HCT116 (cell line): ENCODE data around the gene LCK. TPM values are rescaled to one million over a fixed set of nuclear protein-coding genes. Genes with fewer than 3 reads are reported as not detected.

ENCODE experiments used
- ATAC-seq: fragments of 200-7000 bp; cut with Tn5 transposase; 2 replicates; pipeline ENCODE4 v1.9.1; 2020; ENCODE audit warnings: mild to moderate bottlenecking, moderate library complexity
- BruUV-seq: library from RNA; stranded (reverse); fragments of 400-500 nt; replicated peaks from 2 replicates; lab custom pipeline; 2021; lab: Mats Ljungman, UMichigan
- CTCF ChIA-PET: fragments of 300-600 bp; sonication (Branson Sonifier 250); formaldehyde crosslinking; loops from one replicate; lab custom pipeline; 2021; ENCODE audit warnings: antibody characterized with exemption; lab: Charles Lee
- POLR2A ChIA-PET: fragments of 300-600, 350-600 bp; sonication (Branson Sonifier 250); formaldehyde crosslinking; loops from one replicate; lab custom pipeline; 2021; ENCODE audit warnings: antibody characterized with exemption; lab: Charles Lee
- RAD21 ChIA-PET, 2 experiments: fragments of 300-600 bp; sonication (Branson Sonifier 250); formaldehyde crosslinking; loops; one replicate each; lab custom pipeline; 2023; ENCODE audit warnings: low total read pairs in 2 of 2; ENCODE audit not compliant: uncharacterized antibody in 2 of 2, unreplicated experiment in 2 of 2, low non-redundant PET in 1 of 2; lab: Charles Lee
- DNase-seq: peaks from one replicate; pipeline ENCODE4 v3.0.0-alpha.2; 2010; ENCODE audit warnings: low read depth, low spot score
- H2AFZ ChIP-seq: fragments of 200-600 bp; shearing (Covaris generic), sonication (generic); 2 replicates; pipeline ENCODE4 v1.6.1; 2017; ENCODE audit warnings: low read depth, mixed run types, mixed read lengths, antibody characterized with exemption, low read length; ENCODE audit not compliant: poor library complexity, severe bottlenecking
- H3K27ac ChIP-seq: 2 replicates; pipeline ENCODE4 v1.5.1; 2012; ENCODE audit warnings: low read depth, low read length
- H3K27me3 ChIP-seq: fragments of 200-600 bp; sonication (generic); 2 replicates; pipeline ENCODE4 v1.6.1; 2016; ENCODE audit warnings: mixed run types, low read length, mixed read lengths; ENCODE audit not compliant: insufficient read depth
- H3K36me3 ChIP-seq, 2 experiments: fragments of 200-500 bp in 1 of 2; fragments of 200-600 bp in 1 of 2; sonication (Bioruptor generic) in 1 of 2; sonication (generic) in 1 of 2; 2 replicates each; pipeline versions ENCODE4 v1.5.1 to v1.6.1; 2014 to 2016; ENCODE audit warnings: low read length in 2 of 2, inconsistent platforms in 1 of 2, mixed read lengths in 1 of 2, mixed run types in 1 of 2; ENCODE audit not compliant: insufficient read depth in 2 of 2, control insufficient read depth in 1 of 2
- H3K4me1 ChIP-seq, 2 experiments: fragments of 200-600 bp in 1 of 2; sonication (generic) in 1 of 2; 2 replicates each; pipeline versions ENCODE4 v1.5.1 to v1.6.1; 2012 to 2017; ENCODE audit warnings: low read length in 2 of 2, inconsistent platforms in 1 of 2, mild to moderate bottlenecking in 1 of 2, mixed read lengths in 1 of 2, mixed run types in 1 of 2, moderate library complexity in 1 of 2; ENCODE audit not compliant: insufficient read depth in 2 of 2, control insufficient read depth in 1 of 2
- H3K4me2 ChIP-seq: fragments of 200-600 bp; sonication (generic); 2 replicates; pipeline ENCODE4 v1.6.1; 2017; ENCODE audit warnings: mixed run types, low read length, mixed read lengths
- H3K4me3 ChIP-seq, 2 experiments: fragments of 200-600 bp in 1 of 2; sonication (generic) in 1 of 2; replicated peaks in 1 of 2; 2 replicates each; pipeline ENCODE4 v1.5.1; 2011 to 2016; ENCODE audit warnings: low read length in 2 of 2, control low read depth in 1 of 2, low read depth in 1 of 2, mild to moderate bottlenecking in 1 of 2, mixed read lengths in 1 of 2, mixed run types in 1 of 2
- H3K79me2 ChIP-seq: fragments of 200-600 bp; sonication (generic); 2 replicates; pipeline ENCODE4 v1.6.1; 2017; ENCODE audit warnings: mild to moderate bottlenecking, mixed run types, low read length, moderate library complexity, mixed read lengths; ENCODE audit not compliant: insufficient read depth
- H3K9ac ChIP-seq: fragments of 200-600 bp; sonication (generic); 2 replicates; pipeline ENCODE4 v1.6.1; 2016; ENCODE audit warnings: low read length, mixed read lengths
- H3K9me2 ChIP-seq: fragments of 200-600 bp; sonication (generic), shearing (Covaris generic); 2 replicates; pipeline ENCODE4 v1.6.1; 2017; ENCODE audit warnings: mixed run types, mild to moderate bottlenecking, moderate library complexity; ENCODE audit not compliant: insufficient read depth
- H3K9me3 ChIP-seq, 2 experiments: fragments of 200-500 bp in 1 of 2; fragments of 200-600 bp in 1 of 2; sonication (Bioruptor generic) in 1 of 2; sonication (generic) in 1 of 2; 2 replicates each; pipeline ENCODE4 v1.6.1; 2014 to 2017; ENCODE audit warnings: low read length in 2 of 2, mixed read lengths in 2 of 2, inconsistent platforms in 1 of 2, low read depth in 1 of 2, mild to moderate bottlenecking in 1 of 2, mixed run types in 1 of 2, moderate library complexity in 1 of 2; ENCODE audit not compliant: control insufficient read depth in 1 of 2, insufficient read depth in 1 of 2
- H4K20me1 ChIP-seq: fragments of 200-600 bp; sonication (generic), shearing (Covaris generic); 2 replicates; pipeline ENCODE4 v1.6.1; 2017; ENCODE audit warnings: mixed run types, mild to moderate bottlenecking, moderate library complexity; ENCODE audit not compliant: insufficient read depth
- intact Hi-C: fragments of 100-400 bp; cut with micrococcal nuclease; formaldehyde crosslinking; loops from 2 replicates; pipeline ENCODE4 v1.10.0; 2022
- total RNA-seq: library from RNA; stranded (reverse); gene quantifications from one replicate; pipeline ENCODE4 v1.2.1, GENCODE V29; 2021; ENCODE audit not compliant: unreplicated experiment
- TF ChIP-seq, protein P1 (sequence below): IDR thresholded peaks from 2 replicates; pipeline ENCODE4 v1.6.1; 2012
- TF ChIP-seq, protein P2 (sequence below): IDR thresholded peaks from 2 replicates; pipeline ENCODE4 v1.6.1; 2012; ENCODE audit warnings: low read depth
- TF ChIP-seq, protein P3 (sequence below), 3 experiments: fragments of 200-600 bp in 1 of 3; sonication (generic) in 1 of 3; IDR thresholded peaks in 2 of 3; conservative IDR thresholded peaks in 1 of 3; 2 replicates each; pipeline ENCODE4 v1.5.1; 2012 to 2017; ENCODE audit warnings: low read depth in 2 of 3, low read length in 2 of 3, antibody characterized with exemption in 1 of 3, borderline replicate concordance in 1 of 3, control low read depth in 1 of 3, mild to moderate bottlenecking in 1 of 3, mixed read lengths in 1 of 3, mixed run types in 1 of 3, moderate library complexity in 1 of 3; ENCODE audit not compliant: insufficient read depth in 1 of 3
- TF ChIP-seq, protein P4 (sequence below): IDR thresholded peaks from 2 replicates; pipeline ENCODE4 v1.6.1; 2012

LCK gene
- total RNA-seq, 1 experiment from 2014 or later, result 0.79 TPM

DNA sequence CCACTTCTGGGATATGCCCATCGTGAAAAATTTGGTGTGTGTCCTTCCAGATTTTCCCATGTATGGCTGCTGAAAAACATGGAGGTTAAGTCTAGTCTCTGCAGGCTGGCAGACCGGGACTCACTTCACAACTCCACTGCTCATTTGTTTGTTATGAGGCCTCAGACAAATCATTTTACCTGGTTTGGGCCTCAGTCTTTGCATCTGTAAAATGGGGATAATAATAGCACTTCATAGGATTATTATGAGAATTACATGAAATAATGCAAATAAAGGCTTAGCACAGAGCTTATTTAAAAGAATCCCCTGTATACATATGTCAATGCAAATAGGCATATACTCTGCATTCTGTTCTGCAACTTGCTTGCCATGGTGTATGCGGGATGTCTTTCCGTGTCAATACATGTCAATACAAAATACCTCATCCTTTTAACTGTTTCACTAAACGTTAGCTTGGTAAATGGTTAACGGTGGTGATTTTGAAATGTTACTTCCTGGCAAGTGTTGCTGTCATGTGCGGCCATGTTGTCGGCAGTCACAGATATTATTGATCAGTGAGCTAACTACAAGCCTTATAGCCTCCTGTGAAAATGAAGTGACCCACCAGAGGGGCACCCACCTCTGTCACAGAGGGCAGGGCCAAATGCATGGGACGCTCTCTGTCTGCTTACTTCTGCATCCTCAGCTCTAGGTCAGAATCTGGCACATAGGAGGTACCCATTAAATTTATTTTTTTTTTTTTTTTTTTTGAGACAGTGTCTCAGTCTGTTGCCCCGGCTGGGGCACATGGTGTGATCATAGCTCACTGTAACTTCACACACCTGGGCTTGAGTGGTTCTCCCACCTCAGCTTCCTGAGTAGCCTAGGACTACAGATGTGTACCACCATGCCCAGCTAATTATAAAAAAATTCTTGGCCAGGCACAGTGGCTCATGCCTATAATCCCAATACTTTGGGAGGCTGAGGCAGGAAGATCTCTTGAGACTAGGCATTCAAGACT is 4.3 kb downstream of the LCK start:
- H3K27ac ChIP-seq, result no peak overlapping the region
- ATAC-seq (no peak), DNase-seq (no peak)
- intact Hi-C loops, result no loop called here
- ChIA-PET RAD21 (no interaction called here), CTCF (interaction anchor here (0.7 kb wide), 1 partner anchor 493 kb away, joined by 3 read pairs; no protein-coding TSS in a partner anchor), POLR2A (no interaction called here)
- H3K4me2 ChIP-seq, result no peak overlapping the region
- H3K9ac ChIP-seq, result no peak overlapping the region
- H3K4me3 ChIP-seq, result no peak overlapping the region
- no TSS peak for BruUV-seq
- no peaks in the 10 kb centered on the region for H4K20me1 ChIP-seq
- TF ChIP-seq, protein P1, sequence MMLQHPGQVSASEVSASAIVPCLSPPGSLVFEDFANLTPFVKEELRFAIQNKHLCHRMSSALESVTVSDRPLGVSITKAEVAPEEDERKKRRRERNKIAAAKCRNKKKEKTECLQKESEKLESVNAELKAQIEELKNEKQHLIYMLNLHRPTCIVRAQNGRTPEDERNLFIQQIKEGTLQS, result no peak
- TF ChIP-seq, protein P2, sequence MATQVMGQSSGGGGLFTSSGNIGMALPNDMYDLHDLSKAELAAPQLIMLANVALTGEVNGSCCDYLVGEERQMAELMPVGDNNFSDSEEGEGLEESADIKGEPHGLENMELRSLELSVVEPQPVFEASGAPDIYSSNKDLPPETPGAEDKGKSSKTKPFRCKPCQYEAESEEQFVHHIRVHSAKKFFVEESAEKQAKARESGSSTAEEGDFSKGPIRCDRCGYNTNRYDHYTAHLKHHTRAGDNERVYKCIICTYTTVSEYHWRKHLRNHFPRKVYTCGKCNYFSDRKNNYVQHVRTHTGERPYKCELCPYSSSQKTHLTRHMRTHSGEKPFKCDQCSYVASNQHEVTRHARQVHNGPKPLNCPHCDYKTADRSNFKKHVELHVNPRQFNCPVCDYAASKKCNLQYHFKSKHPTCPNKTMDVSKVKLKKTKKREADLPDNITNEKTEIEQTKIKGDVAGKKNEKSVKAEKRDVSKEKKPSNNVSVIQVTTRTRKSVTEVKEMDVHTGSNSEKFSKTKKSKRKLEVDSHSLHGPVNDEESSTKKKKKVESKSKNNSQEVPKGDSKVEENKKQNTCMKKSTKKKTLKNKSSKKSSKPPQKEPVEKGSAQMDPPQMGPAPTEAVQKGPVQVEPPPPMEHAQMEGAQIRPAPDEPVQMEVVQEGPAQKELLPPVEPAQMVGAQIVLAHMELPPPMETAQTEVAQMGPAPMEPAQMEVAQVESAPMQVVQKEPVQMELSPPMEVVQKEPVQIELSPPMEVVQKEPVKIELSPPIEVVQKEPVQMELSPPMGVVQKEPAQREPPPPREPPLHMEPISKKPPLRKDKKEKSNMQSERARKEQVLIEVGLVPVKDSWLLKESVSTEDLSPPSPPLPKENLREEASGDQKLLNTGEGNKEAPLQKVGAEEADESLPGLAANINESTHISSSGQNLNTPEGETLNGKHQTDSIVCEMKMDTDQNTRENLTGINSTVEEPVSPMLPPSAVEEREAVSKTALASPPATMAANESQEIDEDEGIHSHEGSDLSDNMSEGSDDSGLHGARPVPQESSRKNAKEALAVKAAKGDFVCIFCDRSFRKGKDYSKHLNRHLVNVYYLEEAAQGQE, result no peak
- TF ChIP-seq, protein P3, sequence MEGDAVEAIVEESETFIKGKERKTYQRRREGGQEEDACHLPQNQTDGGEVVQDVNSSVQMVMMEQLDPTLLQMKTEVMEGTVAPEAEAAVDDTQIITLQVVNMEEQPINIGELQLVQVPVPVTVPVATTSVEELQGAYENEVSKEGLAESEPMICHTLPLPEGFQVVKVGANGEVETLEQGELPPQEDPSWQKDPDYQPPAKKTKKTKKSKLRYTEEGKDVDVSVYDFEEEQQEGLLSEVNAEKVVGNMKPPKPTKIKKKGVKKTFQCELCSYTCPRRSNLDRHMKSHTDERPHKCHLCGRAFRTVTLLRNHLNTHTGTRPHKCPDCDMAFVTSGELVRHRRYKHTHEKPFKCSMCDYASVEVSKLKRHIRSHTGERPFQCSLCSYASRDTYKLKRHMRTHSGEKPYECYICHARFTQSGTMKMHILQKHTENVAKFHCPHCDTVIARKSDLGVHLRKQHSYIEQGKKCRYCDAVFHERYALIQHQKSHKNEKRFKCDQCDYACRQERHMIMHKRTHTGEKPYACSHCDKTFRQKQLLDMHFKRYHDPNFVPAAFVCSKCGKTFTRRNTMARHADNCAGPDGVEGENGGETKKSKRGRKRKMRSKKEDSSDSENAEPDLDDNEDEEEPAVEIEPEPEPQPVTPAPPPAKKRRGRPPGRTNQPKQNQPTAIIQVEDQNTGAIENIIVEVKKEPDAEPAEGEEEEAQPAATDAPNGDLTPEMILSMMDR (IDR thresholded peaks at IDR 0.05 in 2 of 3, conservative IDR thresholded peaks at IDR 0.05 in 1 of 3; ENCODE audit: borderline replicate concordance in 1 of 3, insufficient read depth in 1 of 3, low read depth in 2 of 3, low read length in 2 of 3), result no peak
- TF ChIP-seq, protein P4, sequence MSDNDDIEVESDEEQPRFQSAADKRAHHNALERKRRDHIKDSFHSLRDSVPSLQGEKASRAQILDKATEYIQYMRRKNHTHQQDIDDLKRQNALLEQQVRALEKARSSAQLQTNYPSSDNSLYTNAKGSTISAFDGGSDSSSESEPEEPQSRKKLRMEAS, result no peak
- H3K4me1 ChIP-seq, result no peaks in the 10 kb centered on the region
- no peaks in the 10 kb centered on the region for H3K9me2 ChIP-seq
- no peaks in the 10 kb centered on the region for H3K79me2 ChIP-seq
- no peaks in the 10 kb centered on the region for H3K36me3 ChIP-seq
- no peaks in the 10 kb centered on the region for H3K9me3 ChIP-seq
- H2AFZ ChIP-seq, result no peak overlapping the region
- no peaks in the 10 kb centered on the region for H3K27me3 ChIP-seq
